OCI-LY1 (cell line): ENCODE results near the gene FLAD1.
"Not testable (repeated sequence)": the region's sequence is repeated elsewhere in the genome, so short reads cannot be mapped to it uniquely, and the experiment has no call there.

ENCODE experiments used
- H2AFZ ChIP-seq: fragments of 200-600 bp; sonication (generic), shearing (Covaris generic); 2 replicates; pipeline ENCODE4 v1.6.0; 2014; ENCODE audit warnings: antibody characterized with exemption, mild to moderate bottlenecking, low read length
- H3F3A ChIP-seq: fragments of 200-600 bp; sonication (generic), shearing (Covaris generic); 2 replicates; pipeline ENCODE4 v1.6.0; 2014; ENCODE audit warnings: mild to moderate bottlenecking, antibody characterized with exemption, low read length, moderate library complexity; ENCODE audit not compliant: insufficient read depth
- H3K27ac ChIP-seq: fragments of 200-600 bp; sonication (generic); 2 replicates; pipeline ENCODE4 v1.5.1; 2014; ENCODE audit warnings: low read length, mixed run types, mild to moderate bottlenecking, low read depth; ENCODE audit not compliant: poor library complexity, severe bottlenecking
- H3K27me3 ChIP-seq: fragments of 200-600 bp; sonication (generic); 2 replicates; pipeline ENCODE4 v1.6.0; 2014; ENCODE audit warnings: antibody characterized with exemption, mild to moderate bottlenecking, low read length, moderate library complexity; ENCODE audit not compliant: insufficient read depth
- H3K36me3 ChIP-seq: fragments of 200-600 bp; sonication (generic); 2 replicates; pipeline ENCODE4 v1.6.1; 2014; ENCODE audit warnings: mild to moderate bottlenecking, antibody characterized with exemption, low read length, moderate library complexity, mixed read lengths; ENCODE audit not compliant: insufficient read depth
- H3K4me1 ChIP-seq: fragments of 200-600 bp; sonication (generic); 2 replicates; pipeline ENCODE4 v1.5.1; 2014; ENCODE audit warnings: mild to moderate bottlenecking, low read length, moderate library complexity; ENCODE audit not compliant: insufficient read depth, severe bottlenecking
- H3K4me2 ChIP-seq: fragments of 200-600 bp; sonication (generic), shearing (Covaris generic); 2 replicates; pipeline ENCODE4 v1.6.1; 2014; ENCODE audit warnings: low read length
- H3K4me3 ChIP-seq: fragments of 200-600 bp; sonication (generic); 2 replicates; pipeline ENCODE4 v1.5.1; 2014; ENCODE audit warnings: low read length, low read depth, mild to moderate bottlenecking, mixed read lengths; ENCODE audit not compliant: poor library complexity, severe bottlenecking
- H3K79me2 ChIP-seq: fragments of 200-600 bp; shearing (Covaris generic); 2 replicates; pipeline ENCODE4 v1.6.1; 2016; ENCODE audit warnings: mixed run types, low read length, mixed read lengths; ENCODE audit not compliant: insufficient read depth
- H3K9ac ChIP-seq: fragments of 200-600 bp; sonication (generic), shearing (Covaris generic); 2 replicates; pipeline ENCODE4 v1.6.1; 2014; ENCODE audit warnings: mild to moderate bottlenecking, low read length, mixed read lengths
- H3K9me2 ChIP-seq: fragments of 200-600 bp; sonication (generic), shearing (Covaris generic); 2 replicates; pipeline ENCODE4 v1.6.1; 2014; ENCODE audit warnings: low read depth, mild to moderate bottlenecking, low read length, mixed read lengths
- H3K9me3 ChIP-seq: fragments of 200-600 bp; shearing (Covaris generic); 2 replicates; pipeline ENCODE4 v1.6.1; 2014; ENCODE audit warnings: low read length, mixed read lengths
- H4K20me1 ChIP-seq: fragments of 200-600 bp; sonication (generic), shearing (Covaris generic); 2 replicates; pipeline ENCODE4 v1.6.0; 2016; ENCODE audit warnings: mild to moderate bottlenecking, low read length; ENCODE audit not compliant: insufficient read depth
- EZH2 ChIP-seq: fragments of 200-600 bp; sonication (generic), shearing (Covaris generic); IDR thresholded peaks from 2 replicates; pipeline ENCODE4 v1.8.0; 2017; ENCODE audit warnings: borderline replicate concordance, mixed run types, mild to moderate bottlenecking, antibody characterized with exemption, low read length, moderate library complexity, mixed read lengths
- TF ChIP-seq, protein P1 (sequence below): fragments of 200-600 bp; sonication (generic), shearing (Covaris generic); IDR thresholded peaks from 2 replicates; pipeline ENCODE4 v1.5.1; 2017; ENCODE audit warnings: mild to moderate bottlenecking, antibody characterized with exemption, low read length, moderate library complexity, mixed read lengths

The FLAD1 gene

GRCh38 chr1:154994591-154994990 is 11.4 kb downstream of the FLAD1 start:
- Histone ChIP-seq H3K79me2 (no peaks in the 10 kb centered on the region), H3K27me3 (no peaks in the 10 kb centered on the region), H3K9ac (no peak overlapping the region), H3K9me3 (no peaks in the 10 kb centered on the region), H3K36me3 (peaks cover 13% of the 10 kb centered on the region), H4K20me1 (no peaks in the 10 kb centered on the region), H3F3A (no peaks in the 10 kb centered on the region), H3K9me2 (no peaks in the 10 kb centered on the region), H2AFZ (no peak overlapping the region), H3K4me2 (no peak overlapping the region), H3K4me1 (peaks cover 18% of the 10 kb centered on the region), H3K4me3 (no peak overlapping the region), H3K27ac (peak overlapping the region; percentile 43)
- TF ChIP-seq EZH2, result no peak
- TF ChIP-seq, protein P1, sequence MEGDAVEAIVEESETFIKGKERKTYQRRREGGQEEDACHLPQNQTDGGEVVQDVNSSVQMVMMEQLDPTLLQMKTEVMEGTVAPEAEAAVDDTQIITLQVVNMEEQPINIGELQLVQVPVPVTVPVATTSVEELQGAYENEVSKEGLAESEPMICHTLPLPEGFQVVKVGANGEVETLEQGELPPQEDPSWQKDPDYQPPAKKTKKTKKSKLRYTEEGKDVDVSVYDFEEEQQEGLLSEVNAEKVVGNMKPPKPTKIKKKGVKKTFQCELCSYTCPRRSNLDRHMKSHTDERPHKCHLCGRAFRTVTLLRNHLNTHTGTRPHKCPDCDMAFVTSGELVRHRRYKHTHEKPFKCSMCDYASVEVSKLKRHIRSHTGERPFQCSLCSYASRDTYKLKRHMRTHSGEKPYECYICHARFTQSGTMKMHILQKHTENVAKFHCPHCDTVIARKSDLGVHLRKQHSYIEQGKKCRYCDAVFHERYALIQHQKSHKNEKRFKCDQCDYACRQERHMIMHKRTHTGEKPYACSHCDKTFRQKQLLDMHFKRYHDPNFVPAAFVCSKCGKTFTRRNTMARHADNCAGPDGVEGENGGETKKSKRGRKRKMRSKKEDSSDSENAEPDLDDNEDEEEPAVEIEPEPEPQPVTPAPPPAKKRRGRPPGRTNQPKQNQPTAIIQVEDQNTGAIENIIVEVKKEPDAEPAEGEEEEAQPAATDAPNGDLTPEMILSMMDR, result no peak

DNA sequence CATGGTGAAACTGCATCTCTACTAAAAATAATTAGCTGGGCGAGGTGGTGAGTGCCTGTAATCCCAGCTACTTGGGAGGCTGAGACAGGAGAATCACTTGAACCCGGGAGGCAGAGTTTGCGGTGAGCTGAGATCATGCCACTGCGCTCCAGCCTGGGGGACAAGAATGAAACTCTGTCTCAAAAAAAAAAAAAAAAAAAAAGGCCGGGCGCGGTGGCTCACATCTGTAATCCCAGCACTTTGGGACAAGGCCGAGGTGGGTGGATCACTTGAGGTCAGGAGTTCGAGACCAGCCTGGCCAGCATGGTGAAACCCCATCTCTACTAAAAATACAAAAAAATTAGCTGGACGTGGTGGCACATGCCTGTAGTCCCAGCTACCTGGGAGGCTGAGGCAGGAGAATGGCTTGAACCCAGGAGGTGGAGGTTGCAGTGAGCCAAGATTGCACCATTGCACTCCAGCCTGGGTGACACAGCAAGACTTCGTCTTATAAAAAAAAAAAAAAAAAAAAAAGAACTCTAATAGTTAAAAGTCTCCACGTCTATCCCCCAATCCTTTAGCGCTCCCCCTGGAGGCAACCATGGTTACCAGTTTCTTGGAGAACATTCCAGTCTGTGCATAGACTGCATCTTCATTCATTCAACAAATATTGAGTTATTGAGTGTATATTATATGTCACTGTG is 12.3 kb downstream of the FLAD1 start:
- not testable (repeated sequence) for H3K9ac ChIP-seq, H4K20me1 ChIP-seq, H3K36me3 ChIP-seq, H3K27me3 ChIP-seq, H3K9me3 ChIP-seq, H3F3A ChIP-seq, H3K79me2 ChIP-seq, H2AFZ ChIP-seq, H3K4me3 ChIP-seq, H3K4me2 ChIP-seq, H3K9me2 ChIP-seq, H3K27ac ChIP-seq
- TF ChIP-seq, protein P1, result peak; percentile 28; the same call in 1 of the 2 replicates
- peaks cover 26% of the 10 kb centered on the region for H3K4me1 ChIP-seq

DNA sequence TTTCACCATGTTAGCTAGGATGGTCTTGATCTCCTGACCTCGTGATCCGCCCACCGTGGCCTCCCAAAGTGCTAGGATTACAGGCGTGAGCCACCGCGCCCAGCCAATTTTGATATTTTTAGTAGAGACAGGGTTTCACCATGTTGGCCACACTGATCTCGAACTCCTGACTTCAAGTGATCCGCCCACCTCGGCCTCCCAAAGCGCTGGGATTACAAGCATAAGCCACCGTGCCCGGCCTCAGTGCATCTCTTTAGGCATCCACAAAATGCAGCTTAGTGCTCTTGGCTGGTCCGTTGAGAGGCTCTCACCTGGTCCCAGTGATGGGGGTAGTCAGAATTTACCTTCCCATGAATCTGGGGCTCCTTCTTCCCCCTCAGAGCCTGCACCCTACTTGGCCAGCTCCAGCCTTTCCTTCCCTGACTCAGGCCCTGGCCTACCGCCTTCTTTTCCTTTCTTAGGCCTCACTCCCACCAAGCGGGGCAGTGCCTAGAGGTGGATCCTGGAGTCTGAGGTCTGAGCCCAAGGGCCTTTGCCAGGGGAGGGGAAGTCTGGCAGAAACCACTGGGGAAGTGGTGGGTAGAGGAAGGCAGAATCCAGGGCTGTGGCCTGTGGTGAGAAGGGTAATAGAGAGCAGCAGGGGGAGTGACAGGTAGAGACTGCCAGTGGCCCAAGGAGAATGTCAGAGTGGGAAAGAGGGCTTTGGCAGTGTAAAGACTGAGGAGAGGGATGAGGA is 14.0 kb downstream of the FLAD1 start:
- TF ChIP-seq, protein P1, result no peak
- TF ChIP-seq EZH2, result no peak
- Histone ChIP-seq H3K4me3 (no peak overlapping the region), H3K4me2 (no peak overlapping the region), H3K9me2 (no peaks in the 10 kb centered on the region), H3F3A (no peaks in the 10 kb centered on the region), H2AFZ (no peak overlapping the region), H4K20me1 (no peaks in the 10 kb centered on the region), H3K9me3 (no peaks in the 10 kb centered on the region), H3K79me2 (no peaks in the 10 kb centered on the region), H3K4me1 (peaks cover 26% of the 10 kb centered on the region), H3K36me3 (peaks cover 3% of the 10 kb centered on the region; the same call in 1 of the 2 replicates), H3K9ac (no peak overlapping the region), H3K27ac (no peak overlapping the region), H3K27me3 (no peaks in the 10 kb centered on the region)
